HEK293 (cell line): ENCODE results near the gene SLC39A7.

ENCODE experiments used
- CTCF ChIA-PET: fragments of 350-600 bp; formaldehyde crosslinking; extraction: SDS; loops from one replicate; lab custom pipeline; 2021; ENCODE audit warnings: antibody characterized with exemption; lab: Yijun Ruan, JAX
- POLR2A ChIA-PET: fragments of 300-600 bp; formaldehyde crosslinking; extraction: SDS; loops from one replicate; lab custom pipeline; 2020; ENCODE audit warnings: antibody characterized with exemption, inconsistent platforms; lab: Yijun Ruan, JAX
- H3K27ac ChIP-seq: fragments of 200-500 bp; sonication (Bioruptor generic); 2 replicates; pipeline ENCODE4 v1.5.1; 2014; ENCODE audit warnings: low read depth, low read length, control low read depth, inconsistent platforms; ENCODE audit errors: extremely low read depth
- H3K36me3 ChIP-seq, 2 experiments: fragments of 200-500 bp in 1 of 2; sonication (Bioruptor generic) in 1 of 2; 1 replicate in 1 of 2; 2 replicates in 1 of 2; pipeline ENCODE4 v1.5.1; 2014 to 2017; ENCODE audit warnings: inconsistent platforms in 2 of 2, low read length in 2 of 2; ENCODE audit not compliant: control insufficient read depth in 2 of 2, insufficient read depth in 1 of 2
- H3K4me1 ChIP-seq: fragments of 200-500 bp; sonication (Bioruptor generic); 2 replicates; pipeline ENCODE4 v1.5.1; 2014; ENCODE audit warnings: mild to moderate bottlenecking, low read length, inconsistent platforms; ENCODE audit not compliant: control insufficient read depth, insufficient read depth
- H3K4me3 ChIP-seq: 2 replicates; pipeline ENCODE4 v1.5.1; 2011; ENCODE audit warnings: low read depth, mild to moderate bottlenecking, control low read depth, low read length, moderate library complexity
- H3K9me3 ChIP-seq: fragments of 200-500 bp; sonication (Bioruptor generic); 2 replicates; pipeline ENCODE4 v1.5.1; 2014; ENCODE audit warnings: low read depth, low read length, inconsistent platforms; ENCODE audit not compliant: control insufficient read depth, insufficient read depth
- SCRT1 ChIP-seq: fragments of 450-650 bp; formaldehyde crosslinking; IDR thresholded peaks from 2 replicates; pipeline ENCODE4 v1.5.1; 2016; ENCODE audit warnings: missing biosample characterization, missing genetic modification characterization, borderline replicate concordance
- YY1 ChIP-seq: fragments of 450-650 bp; formaldehyde crosslinking; IDR thresholded peaks from 2 replicates; pipeline ENCODE4 v1.5.1; 2018; ENCODE audit warnings: missing biosample characterization, missing genetic modification characterization
- ZNF169 ChIP-seq: fragments of 450-650 bp; formaldehyde crosslinking; IDR thresholded peaks from 2 replicates; pipeline ENCODE4 v1.5.1; 2016; ENCODE audit warnings: missing biosample characterization, missing genetic modification characterization
- ZNF221 ChIP-seq: fragments of 450-650 bp; formaldehyde crosslinking; IDR thresholded peaks from 2 replicates; pipeline ENCODE4 v1.5.1; 2017; ENCODE audit warnings: missing biosample characterization, missing genetic modification characterization, borderline replicate concordance
- ZNF292 ChIP-seq: fragments of 450-650 bp; formaldehyde crosslinking; IDR thresholded peaks from 2 replicates; pipeline ENCODE4 v1.5.1; 2016; ENCODE audit warnings: low read depth, missing biosample characterization, missing genetic modification characterization, borderline replicate concordance
- ZNF354C ChIP-seq: fragments of 450-650 bp; formaldehyde crosslinking; IDR thresholded peaks from 2 replicates; pipeline ENCODE4 v1.5.1; 2016; ENCODE audit warnings: missing biosample characterization, missing genetic modification characterization, low read depth, borderline replicate concordance
- ZNF416 ChIP-seq: fragments of 450-650 bp; formaldehyde crosslinking; IDR thresholded peaks from 2 replicates; pipeline ENCODE4 v1.5.1; 2016; ENCODE audit warnings: missing biosample characterization, missing genetic modification characterization
- ZNF624 ChIP-seq: fragments of 450-650 bp; formaldehyde crosslinking; IDR thresholded peaks from 2 replicates; pipeline ENCODE4 v1.5.1; 2017; ENCODE audit warnings: missing biosample characterization, missing genetic modification characterization
- ZSCAN23 ChIP-seq: fragments of 450-650 bp; formaldehyde crosslinking; IDR thresholded peaks from 2 replicates; pipeline ENCODE4 v1.5.1; 2016; ENCODE audit warnings: missing biosample characterization, missing genetic modification characterization
- ZSCAN30 ChIP-seq: fragments of 450-650 bp; IDR thresholded peaks from 2 replicates; pipeline ENCODE4 v1.5.1; 2018; ENCODE audit warnings: missing biosample characterization, mild to moderate bottlenecking, missing genetic modification characterization, moderate library complexity
- TF ChIP-seq, protein P1 (sequence below): fragments of 450-650 bp; formaldehyde crosslinking; IDR thresholded peaks from 2 replicates; pipeline ENCODE4 v1.5.1; 2016; ENCODE audit warnings: missing biosample characterization, missing genetic modification characterization
- TF ChIP-seq, protein P2 (sequence below): fragments of 450-650 bp; formaldehyde crosslinking; IDR thresholded peaks from 2 replicates; pipeline ENCODE4 v1.5.1; 2016; ENCODE audit warnings: missing biosample characterization, missing genetic modification characterization
- TF ChIP-seq, protein P3 (sequence below): sonication (generic); formaldehyde crosslinking; IDR thresholded peaks from 2 replicates; pipeline ENCODE4 v1.8.1; 2022; ENCODE audit warnings: mild to moderate bottlenecking, moderate library complexity, missing genetic modification reagents
- TF ChIP-seq, protein P4 (sequence below): fragments of 450-650 bp; formaldehyde crosslinking; conservative IDR thresholded peaks from 2 replicates; pipeline ENCODE4 v1.5.1; 2016; ENCODE audit warnings: low read depth, missing biosample characterization, missing genetic modification characterization

The SLC39A7 gene

DNA sequence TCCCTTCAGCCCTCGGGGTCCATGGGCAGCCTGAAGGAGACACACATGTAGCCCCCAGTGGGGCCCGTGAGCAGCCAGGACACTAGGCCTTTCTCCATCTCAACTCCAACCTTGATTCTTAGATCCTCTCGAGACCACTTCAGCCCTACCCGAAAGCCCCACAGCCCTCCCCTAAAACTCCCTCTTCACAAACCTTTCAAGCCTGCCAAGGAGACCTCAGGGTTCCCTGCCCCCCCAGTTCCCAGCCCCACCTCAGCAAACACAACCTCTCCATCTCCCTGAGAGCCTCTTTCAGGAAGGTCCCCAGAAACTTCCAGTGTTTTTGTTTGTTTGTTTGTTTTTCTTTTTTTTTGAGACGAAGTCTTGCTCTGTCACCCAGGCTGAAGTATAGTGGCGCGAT is 19.5 kb upstream of the SLC39A7 start:
- Histone ChIP-seq H3K4me3 (no peak overlapping the region), H3K4me1 (no peaks in the 10 kb centered on the region)
- POLR2A ChIA-PET, result no interaction called here
- no peak for TF ChIP-seq YY1
- TF ChIP-seq ZNF169 (tag by site-specific recombination), result no peak
- no peak for TF ChIP-seq ZSCAN23 (tag by site-specific recombination)
- no peak for TF ChIP-seq ZNF354C (tag by site-specific recombination)
- no peak for TF ChIP-seq SCRT1 (tag by site-specific recombination)
- TF ChIP-seq, protein P1, sequence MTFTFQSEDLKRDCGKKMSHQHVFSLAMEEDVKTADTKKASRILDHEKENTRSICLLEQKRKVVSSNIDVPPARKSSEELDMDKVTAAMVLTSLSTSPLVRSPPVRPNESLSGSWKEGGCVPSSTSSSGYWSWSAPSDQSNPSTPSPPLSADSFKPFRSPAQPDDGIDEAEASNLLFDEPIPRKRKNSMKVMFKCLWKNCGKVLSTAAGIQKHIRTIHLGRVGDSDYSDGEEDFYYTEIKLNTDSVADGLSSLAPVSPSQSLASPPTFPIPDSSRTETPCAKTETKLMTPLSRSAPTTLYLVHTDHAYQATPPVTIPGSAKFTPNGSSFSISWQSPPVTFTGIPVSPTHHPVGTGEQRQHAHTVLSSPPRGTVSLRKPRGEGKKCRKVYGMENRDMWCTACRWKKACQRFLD, result no peak
- no peak for TF ChIP-seq ZSCAN30 (tag by site-specific recombination)
- TF ChIP-seq, all 188 proteins: peak for 0
- Histone ChIP-seq H3K9me3 (no peaks in the 10 kb centered on the region), H3K36me3 (no peaks in the 10 kb centered on the region), H3K27ac (no peak overlapping the region)
- CTCF ChIA-PET, result interaction anchor here (1.0 to 1.3 kb wide), 2 partner anchors 20 to 21 kb away, joined by 3 to 5 read pairs; no protein-coding TSS in a partner anchor

DNA sequence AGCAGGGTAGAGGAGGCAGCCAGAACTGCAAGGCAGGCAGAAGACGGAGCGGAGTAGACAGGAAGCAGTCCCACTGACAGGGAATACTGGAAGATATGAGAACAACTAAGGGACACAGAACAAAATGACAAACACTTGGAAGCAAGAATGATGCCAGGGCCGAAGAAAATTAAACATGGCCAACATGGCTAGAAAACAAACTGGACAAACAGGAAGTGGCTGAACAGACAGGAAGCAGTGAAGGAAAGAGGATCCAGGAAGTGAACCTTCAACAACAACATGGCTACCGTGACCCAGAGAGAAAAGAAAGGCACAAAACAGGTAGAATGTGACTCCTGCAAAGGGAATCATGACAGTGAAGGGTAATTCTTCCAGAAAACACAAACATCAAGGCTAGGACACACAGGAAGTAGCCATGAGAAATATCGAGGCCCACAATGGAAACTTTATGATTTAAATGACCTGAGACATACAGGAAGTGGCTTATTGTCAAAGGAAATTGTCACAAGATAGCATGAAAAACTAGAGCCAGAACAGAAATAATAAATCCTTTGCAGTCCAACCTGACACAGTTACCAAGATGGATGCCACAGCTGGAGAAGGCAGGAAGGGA is 17.5 kb upstream of the SLC39A7 start:
- Histone ChIP-seq H3K9me3 (no peaks in the 10 kb centered on the region), H3K4me3 (no peak overlapping the region), H3K4me1 (no peaks in the 10 kb centered on the region), H3K27ac (no peak overlapping the region)
- CTCF ChIA-PET, result interaction anchor here (0.5 to 1.9 kb wide), 5 partner anchors 14 to 55 kb away, joined by 3 to 7 read pairs (median 5); no protein-coding TSS in a partner anchor
- POLR2A ChIA-PET, result no interaction called here
- TF ChIP-seq ZNF354C (tag by site-specific recombination) (no peak), ZSCAN30 (tag by site-specific recombination) (no peak), ZNF624 (tag by site-specific recombination) (no peak), ZNF292 (tag by site-specific recombination) (no peak), ZNF221 (tag by site-specific recombination) (no peak), ZNF416 (tag by site-specific recombination) (no peak)
- TF ChIP-seq, protein P2, sequence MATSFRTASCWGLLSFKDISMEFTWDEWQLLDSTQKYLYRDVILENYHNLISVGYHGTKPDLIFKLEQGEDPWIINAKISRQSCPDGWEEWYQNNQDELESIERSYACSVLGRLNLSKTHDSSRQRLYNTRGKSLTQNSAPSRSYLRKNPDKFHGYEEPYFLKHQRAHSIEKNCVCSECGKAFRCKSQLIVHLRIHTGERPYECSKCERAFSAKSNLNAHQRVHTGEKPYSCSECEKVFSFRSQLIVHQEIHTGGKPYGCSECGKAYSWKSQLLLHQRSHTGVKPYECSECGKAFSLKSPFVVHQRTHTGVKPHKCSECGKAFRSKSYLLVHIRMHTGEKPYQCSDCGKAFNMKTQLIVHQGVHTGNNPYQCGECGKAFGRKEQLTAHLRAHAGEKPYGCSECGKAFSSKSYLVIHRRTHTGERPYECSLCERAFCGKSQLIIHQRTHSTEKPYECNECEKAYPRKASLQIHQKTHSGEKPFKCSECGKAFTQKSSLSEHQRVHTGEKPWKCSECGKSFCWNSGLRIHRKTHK (tag by site-specific recombination), result no peak
- TF ChIP-seq, protein P3, sequence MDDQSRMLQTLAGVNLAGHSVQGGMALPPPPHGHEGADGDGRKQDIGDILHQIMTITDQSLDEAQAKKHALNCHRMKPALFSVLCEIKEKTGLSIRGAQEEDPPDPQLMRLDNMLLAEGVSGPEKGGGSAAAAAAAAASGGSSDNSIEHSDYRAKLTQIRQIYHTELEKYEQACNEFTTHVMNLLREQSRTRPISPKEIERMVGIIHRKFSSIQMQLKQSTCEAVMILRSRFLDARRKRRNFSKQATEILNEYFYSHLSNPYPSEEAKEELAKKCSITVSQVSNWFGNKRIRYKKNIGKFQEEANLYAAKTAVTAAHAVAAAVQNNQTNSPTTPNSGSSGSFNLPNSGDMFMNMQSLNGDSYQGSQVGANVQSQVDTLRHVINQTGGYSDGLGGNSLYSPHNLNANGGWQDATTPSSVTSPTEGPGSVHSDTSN (CRISPR knock-in tag), result no peak
- TF ChIP-seq, protein P4, sequence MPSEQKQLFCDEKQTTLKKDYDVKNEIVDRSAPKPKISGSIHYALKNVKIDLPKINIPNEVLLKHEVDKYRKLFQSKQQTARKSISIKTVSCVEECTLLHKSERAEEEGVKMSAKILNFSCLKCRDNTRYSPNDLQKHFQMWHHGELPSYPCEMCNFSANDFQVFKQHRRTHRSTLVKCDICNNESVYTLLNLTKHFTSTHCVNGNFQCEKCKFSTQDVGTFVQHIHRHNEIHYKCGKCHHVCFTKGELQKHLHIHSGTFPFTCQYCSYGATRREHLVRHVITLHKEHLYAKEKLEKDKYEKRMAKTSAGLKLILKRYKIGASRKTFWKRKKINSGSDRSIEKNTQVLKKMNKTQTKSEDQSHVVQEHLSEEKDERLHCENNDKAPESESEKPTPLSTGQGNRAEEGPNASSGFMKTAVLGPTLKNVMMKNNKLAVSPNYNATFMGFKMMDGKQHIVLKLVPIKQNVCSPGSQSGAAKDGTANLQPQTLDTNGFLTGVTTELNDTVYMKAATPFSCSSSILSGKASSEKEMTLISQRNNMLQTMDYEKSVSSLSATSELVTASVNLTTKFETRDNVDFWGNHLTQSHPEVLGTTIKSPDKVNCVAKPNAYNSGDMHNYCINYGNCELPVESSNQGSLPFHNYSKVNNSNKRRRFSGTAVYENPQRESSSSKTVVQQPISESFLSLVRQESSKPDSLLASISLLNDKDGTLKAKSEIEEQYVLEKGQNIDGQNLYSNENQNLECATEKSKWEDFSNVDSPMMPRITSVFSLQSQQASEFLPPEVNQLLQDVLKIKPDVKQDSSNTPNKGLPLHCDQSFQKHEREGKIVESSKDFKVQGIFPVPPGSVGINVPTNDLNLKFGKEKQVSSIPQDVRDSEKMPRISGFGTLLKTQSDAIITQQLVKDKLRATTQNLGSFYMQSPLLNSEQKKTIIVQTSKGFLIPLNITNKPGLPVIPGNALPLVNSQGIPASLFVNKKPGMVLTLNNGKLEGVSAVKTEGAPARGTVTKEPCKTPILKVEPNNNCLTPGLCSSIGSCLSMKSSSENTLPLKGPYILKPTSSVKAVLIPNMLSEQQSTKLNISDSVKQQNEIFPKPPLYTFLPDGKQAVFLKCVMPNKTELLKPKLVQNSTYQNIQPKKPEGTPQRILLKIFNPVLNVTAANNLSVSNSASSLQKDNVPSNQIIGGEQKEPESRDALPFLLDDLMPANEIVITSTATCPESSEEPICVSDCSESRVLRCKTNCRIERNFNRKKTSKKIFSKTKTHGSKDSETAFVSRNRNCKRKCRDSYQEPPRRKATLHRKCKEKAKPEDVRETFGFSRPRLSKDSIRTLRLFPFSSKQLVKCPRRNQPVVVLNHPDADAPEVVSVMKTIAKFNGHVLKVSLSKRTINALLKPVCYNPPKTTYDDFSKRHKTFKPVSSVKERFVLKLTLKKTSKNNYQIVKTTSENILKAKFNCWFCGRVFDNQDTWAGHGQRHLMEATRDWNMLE, result peak; percentile 61
- TF ChIP-seq, all 188 proteins: peak for 1
- H3K36me3 ChIP-seq, result no peaks in the 10 kb centered on the region
